ENCODE measurements around the gene UBE2J2. TPM values are rescaled to one million over a fixed set of nuclear protein-coding genes. Genes with fewer than 3 reads are reported as not detected.

UBE2J2 gene
- total and polyA plus RNA-seq, 2 of the 8 experiments (the other 6 are each of a cell fraction or from before 2014, with no cell fraction given) = 33.6 to 67.9 TPM

DNA sequence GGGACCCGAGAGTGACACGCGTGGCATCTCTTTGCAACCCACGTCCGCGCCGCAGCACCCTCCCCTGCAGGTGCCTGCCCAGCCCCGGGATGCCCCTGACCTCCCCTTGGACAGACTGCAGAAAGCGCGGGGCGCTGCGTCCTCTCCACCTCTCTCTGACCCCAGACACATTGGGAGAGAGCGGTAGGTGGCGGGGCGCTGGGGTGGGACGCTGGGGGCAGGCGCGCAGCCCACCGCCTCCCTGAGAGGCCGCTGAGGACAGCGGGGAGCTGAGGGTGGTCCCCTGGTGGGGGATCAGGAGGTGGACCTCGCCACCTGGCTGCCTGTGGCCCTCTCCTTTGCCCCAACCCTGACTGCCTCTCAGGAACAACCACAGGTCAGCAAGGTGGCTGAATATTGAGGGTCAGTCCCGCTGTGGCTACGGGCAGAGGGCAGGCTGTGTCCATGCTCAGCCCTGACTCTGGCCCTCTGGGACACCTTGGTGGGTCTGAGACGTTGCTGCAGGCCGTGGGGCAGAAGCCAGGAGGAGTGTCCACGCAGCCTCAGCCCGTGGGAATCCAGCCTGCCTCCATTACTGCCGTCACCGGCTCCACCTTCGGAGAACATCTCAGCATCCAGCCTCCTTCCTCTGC, 761 bp upstream of the UBE2J2 start:
- H2BK12ac ChIP-seq (ENCODE audit: low read depth, low read length) = peak overlapping the region; percentile 18; the same call in 1 of the 2 replicates
- H2AK5ac ChIP-seq (ENCODE audit: low read depth, low read length) = no peak overlapping the region
- no peak overlapping the region for H2BK120ac ChIP-seq (replicated peaks; ENCODE audit: low read depth, low read length)
- H3K9me3 ChIP-seq (ENCODE audit: insufficient read depth in 2 of 2, low read depth in 1 of 2, low read length in 1 of 2) = no peaks in the 10 kb centered on the region
- 66% methylated on average over 11 of the region's 31 CpGs; no CpG with 5 or more reads in 1 of the 2 experiments for WGBS, 2 experiments (ENCODE audit: extremely low coverage in 1 of 2, insufficient coverage in 1 of 2, insufficient read length in 1 of 2, insufficient replicate concordance in 2 of 2, low coverage in 1 of 2, low lambda C conversion rate in 2 of 2, missing lambda C conversion rate in 1 of 2)
- H4K5ac ChIP-seq (ENCODE audit: insufficient read length, low read depth, low read length) = no peak overlapping the region
- H3K27me3 ChIP-seq (replicated peaks in 1 of 4; ENCODE audit: control insufficient read depth in 3 of 4, extremely low read depth in 1 of 4, insufficient read depth in 3 of 4, low read length in 3 of 4) = no peaks in the 10 kb centered on the region; a peak in 1 of 7 replicates
- H2BK5ac ChIP-seq (ENCODE audit: low read depth, low read length) = no peak overlapping the region
- H3K23me2 ChIP-seq (ENCODE audit: low read depth, low read length) = peaks cover 12% of the 10 kb centered on the region; the same call in 1 of the 2 replicates
- H4K8ac ChIP-seq (ENCODE audit: extremely low read depth, insufficient read depth, low read length) = peak overlapping the region; percentile 54
- H3K36me3 ChIP-seq (ENCODE audit: control insufficient read depth in 2 of 4, insufficient read depth in 4 of 4, low read length in 3 of 4) = no peaks in the 10 kb centered on the region
- peak overlapping the region; percentile 81 to 83 for H3K4me2 ChIP-seq (ENCODE audit: insufficient read depth in 1 of 2, low read depth in 2 of 2, low read length in 2 of 2)
- no peak overlapping the region for H3K14ac ChIP-seq (ENCODE audit: insufficient read length)
- TF ChIP-seq KDM4A (IDR thresholded peaks at IDR 0.05; ENCODE audit: low read depth, low read length, severe bottlenecking) (peak; percentile 35), SIN3A (conservative IDR thresholded peaks at IDR 0.05 in 1 of 2, IDR thresholded peaks at IDR 0.05 in 1 of 2; ENCODE audit: low read depth in 1 of 2, low read length in 2 of 2) (peak in 1 of 2 experiments; percentile 10; a peak in 1 of 4 replicates)
- TF ChIP-seq, protein P1, sequence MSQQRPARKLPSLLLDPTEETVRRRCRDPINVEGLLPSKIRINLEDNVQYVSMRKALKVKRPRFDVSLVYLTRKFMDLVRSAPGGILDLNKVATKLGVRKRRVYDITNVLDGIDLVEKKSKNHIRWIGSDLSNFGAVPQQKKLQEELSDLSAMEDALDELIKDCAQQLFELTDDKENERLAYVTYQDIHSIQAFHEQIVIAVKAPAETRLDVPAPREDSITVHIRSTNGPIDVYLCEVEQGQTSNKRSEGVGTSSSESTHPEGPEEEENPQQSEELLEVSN (IDR thresholded peaks at IDR 0.05) = no peak
- TF ChIP-seq, protein P2, sequence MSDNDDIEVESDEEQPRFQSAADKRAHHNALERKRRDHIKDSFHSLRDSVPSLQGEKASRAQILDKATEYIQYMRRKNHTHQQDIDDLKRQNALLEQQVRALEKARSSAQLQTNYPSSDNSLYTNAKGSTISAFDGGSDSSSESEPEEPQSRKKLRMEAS (IDR thresholded peaks at IDR 0.05) = 0 out of 2 replicates have a peak, but pooled peaks have one; percentile 1
- peaks cover 12 to 40% of the 10 kb centered on the region in 2 experiments; a peak in 3 of 4 replicates for H3K79me2 ChIP-seq (ENCODE audit: control insufficient read depth in 1 of 2, insufficient read depth in 2 of 2, low read length in 2 of 2)
- H3K4me1 ChIP-seq (replicated peaks in 1 of 4; ENCODE audit: control insufficient read depth in 3 of 4, insufficient read depth in 4 of 4, low read length in 3 of 4) = peaks cover 0 to 17% (median 8%) of the 10 kb centered on the region in 4 experiments; a peak in 5 of 7 replicates
- H3K56ac ChIP-seq (replicated peaks; ENCODE audit: insufficient read length, low read depth, low read length) = peak overlapping the region; percentile 3
- H4K91ac ChIP-seq (replicated peaks; ENCODE audit: insufficient read length, low read length) = peak overlapping the region; percentile 22
- no peak overlapping the region for H3K27ac ChIP-seq (ENCODE audit: low read depth, low read length)
- H3K18ac ChIP-seq (ENCODE audit: extremely low read depth, low read length) = peak overlapping the region; percentile 5; the same call in 1 of the 2 replicates
- FAIRE-seq (no peak), DNase-seq (ENCODE audit: low read depth in 1 of 2, low spot score in 2 of 2) (no peak)
- H3K4me3 ChIP-seq (ENCODE audit: extremely low read depth in 1 of 4, insufficient read depth in 2 of 4, low read depth in 3 of 4, low read length in 4 of 4) = peak overlapping the region; percentile 37 to 99 (median 48)
- H2BK15ac ChIP-seq (ENCODE audit: low read length) = 0 out of 2 replicates have a peak overlapping the region, but pooled peaks have one; percentile 7
- no peak overlapping the region for H3K23ac ChIP-seq (ENCODE audit: insufficient read length)
- H2AFZ ChIP-seq (ENCODE audit: low read length) = peak overlapping the region; percentile 9; the same call in 1 of the 2 replicates
- ChIA-PET POLR2A (ENCODE audit: partially characterized antibody) (interaction anchor here (0.7 to 3.0 kb wide), 5 partner anchors 11 to 130 kb away, joined by 3 to 12 read pairs (median 5); no protein-coding TSS in a partner anchor), CTCF (ENCODE audit: partially characterized antibody) (interaction anchor here (1.4 to 1.7 kb wide), 2 partner anchors 10 to 17 kb away, joined by 5 to 6 read pairs; no protein-coding TSS in a partner anchor)
- no peak overlapping the region for H2BK20ac ChIP-seq (ENCODE audit: low read length)
- peak overlapping the region in 1 of 4 experiments; percentile 23; a peak in 2 of 7 replicates for H3K9ac ChIP-seq (replicated peaks in 1 of 4; ENCODE audit: extremely low read depth in 1 of 4, low read depth in 3 of 4, low read length in 3 of 4)
- peaks cover 20 to 22% of the 10 kb centered on the region in 2 experiments for H4K20me1 ChIP-seq (replicated peaks in 1 of 2; ENCODE audit: control insufficient read depth in 1 of 2, insufficient read depth in 2 of 2, low read length in 2 of 2)
- peaks cover 19% of the 10 kb centered on the region for H3K79me1 ChIP-seq (ENCODE audit: low read depth, low read length)
- H3K4ac ChIP-seq (replicated peaks; ENCODE audit: insufficient read length, low read depth, low read length) = peak overlapping the region; percentile 75

Measured in H1 (cell line).